DND-41 (cell line): Measurements from ENCODE around the gene GUCD1.

Source experiments
- ATAC-seq: fragments of 200-7000 bp; cut with Tn5 transposase; 3 replicates; pipeline ENCODE4 v1.9.1; 2021; ENCODE audit warnings: low read depth; ENCODE audit not compliant: insufficient read depth
- DNase-seq: peaks from one replicate; pipeline ENCODE4 v3.0.0-alpha.2; 2020
- H2AFZ ChIP-seq: 2 replicates; pipeline ENCODE4 v1.6.0; 2012; ENCODE audit warnings: low read depth, low read length
- H3K27ac ChIP-seq: 2 replicates; pipeline ENCODE4 v1.5.1; 2012; ENCODE audit warnings: low read length, inconsistent platforms
- H3K27me3 ChIP-seq: fragments of 200-600 bp; sonication (generic); 2 replicates; pipeline ENCODE4 v1.6.0; 2012; ENCODE audit warnings: low read length, mild to moderate bottlenecking, inconsistent platforms; ENCODE audit not compliant: insufficient read depth, poor library complexity
- H3K36me3 ChIP-seq: 2 replicates; pipeline ENCODE4 v1.5.1; 2012; ENCODE audit warnings: low read length, inconsistent platforms; ENCODE audit not compliant: insufficient read depth
- H3K4me1 ChIP-seq: 2 replicates; pipeline ENCODE4 v1.5.1; 2012; ENCODE audit warnings: mild to moderate bottlenecking, low read length; ENCODE audit not compliant: insufficient read depth
- H3K4me2 ChIP-seq: 2 replicates; pipeline ENCODE4 v1.6.0; 2012; ENCODE audit warnings: mild to moderate bottlenecking, moderate library complexity, low read length, inconsistent platforms; ENCODE audit not compliant: insufficient read depth
- H3K4me3 ChIP-seq, 2 experiments: fragments of 200-600 bp in 1 of 2; shearing (Covaris generic) in 1 of 2; 2 replicates each; pipeline ENCODE4 v1.5.1; 2012 to 2016; ENCODE audit warnings: inconsistent platforms in 2 of 2, low read length in 2 of 2, mild to moderate bottlenecking in 2 of 2, low read depth in 1 of 2, moderate library complexity in 1 of 2
- H3K79me2 ChIP-seq: 2 replicates; pipeline ENCODE4 v1.6.0; 2012; ENCODE audit warnings: low read length, inconsistent platforms; ENCODE audit not compliant: insufficient read depth
- H3K9ac ChIP-seq: 2 replicates; pipeline ENCODE4 v1.6.0; 2012; ENCODE audit warnings: low read depth, mild to moderate bottlenecking, inconsistent platforms, low read length, moderate library complexity
- H3K9me3 ChIP-seq: 2 replicates; pipeline ENCODE4 v1.5.1; 2012; ENCODE audit warnings: low read length, moderate library complexity, mild to moderate bottlenecking, inconsistent platforms; ENCODE audit not compliant: insufficient read depth, severe bottlenecking
- H4K20me1 ChIP-seq: 2 replicates; pipeline ENCODE4 v1.6.0; 2012; ENCODE audit warnings: low read length; ENCODE audit not compliant: insufficient read depth
- CTCF ChIP-seq: IDR thresholded peaks from 2 replicates; pipeline ENCODE4 v1.5.1; 2012; ENCODE audit warnings: borderline replicate concordance, low read length, moderate library complexity, mild to moderate bottlenecking; ENCODE audit not compliant: poor library complexity, severe bottlenecking; ENCODE audit errors: extremely low read depth
- EZH2 ChIP-seq: IDR thresholded peaks from 3 replicates; pipeline ENCODE4 v1.6.1; 2012; ENCODE audit warnings: borderline replicate concordance, low read depth, mild to moderate bottlenecking, moderate library complexity, low read length, inconsistent platforms; ENCODE audit not compliant: severe bottlenecking

The GUCD1 gene

GRCh38 chr22:24495365-24495675, 59.6 kb downstream of the GUCD1 start:
- Histone ChIP-seq H2AFZ (no peak overlapping the region), H3K9ac (no peak overlapping the region), H4K20me1 (no peaks in the 10 kb centered on the region), H3K9me3 (no peaks in the 10 kb centered on the region), H3K27ac (no peak overlapping the region), H3K27me3 (no peaks in the 10 kb centered on the region), H3K36me3 (no peaks in the 10 kb centered on the region), H3K4me1 (no peaks in the 10 kb centered on the region), H3K4me2 (no peak overlapping the region), H3K4me3 (no peak overlapping the region), H3K79me2 (no peaks in the 10 kb centered on the region)
- DNase-seq (no peak), ATAC-seq (no peak)
- TF ChIP-seq CTCF (no peak), EZH2 (no peak)

- H2AFZ ChIP-seq: no peak within 1 kb of the TSS
- no peaks in the 10 kb centered on the region for H3K4me1 ChIP-seq
- ATAC-seq: no peak
- H4K20me1 ChIP-seq: no peaks in the 10 kb centered on the region
- H3K9me3 ChIP-seq: no peaks in the 10 kb centered on the region
- TF ChIP-seq EZH2: no peak
- TF ChIP-seq CTCF: no peak
- H3K4me3 ChIP-seq: no peak within 1 kb of the TSS
- no peaks in the 10 kb centered on the region for H3K79me2 ChIP-seq
- H3K4me2 ChIP-seq: no peak within 1 kb of the TSS
- no peaks in the 10 kb centered on the region for H3K36me3 ChIP-seq
- no peaks in the 10 kb centered on the region for H3K27me3 ChIP-seq
- no peak for DNase-seq
- H3K9ac ChIP-seq: no peak within 1 kb of the TSS
- H3K27ac ChIP-seq: no peak within 1 kb of the TSS
Observed at GRCh38 chr22:24494528-24495364, 60.2 kb downstream of the GUCD1 start, which contains the start of gene UPB1. UPB1 (plus strand) TSS chr22:24495332; CDS start chr22:24495404, 72 bp downstream.

GRCh38 chr22:24494167-24494527, 60.8 kb downstream of the GUCD1 start:
- no peak overlapping the region for H3K4me2 ChIP-seq
- no peak overlapping the region for H2AFZ ChIP-seq
- H3K36me3 ChIP-seq: no peaks in the 10 kb centered on the region
- no peak for TF ChIP-seq CTCF
- TF ChIP-seq EZH2: no peak
- ATAC-seq: no peak
- no peak overlapping the region for H3K4me3 ChIP-seq
- H3K79me2 ChIP-seq: no peaks in the 10 kb centered on the region
- no peak for DNase-seq
- H3K27ac ChIP-seq: no peak overlapping the region
- H3K4me1 ChIP-seq: no peaks in the 10 kb centered on the region
- no peaks in the 10 kb centered on the region for H3K27me3 ChIP-seq
- no peak overlapping the region for H3K9ac ChIP-seq
- H4K20me1 ChIP-seq: no peaks in the 10 kb centered on the region
- H3K9me3 ChIP-seq: no peaks in the 10 kb centered on the region
